ENCODE data around the gene VCL.

VCL gene

GRCh38 chr10:74117738-74118137, 119.8 kb downstream of the VCL start:
- FAIRE-seq (no peak), DNase-seq (ENCODE audit: insufficient read length, low spot score) (no peak)
- no peak for TF ChIP-seq CTCF (IDR thresholded peaks at IDR 0.05; ENCODE audit: insufficient read depth, missing control alignments)

- TF ChIP-seq CTCF (IDR thresholded peaks at IDR 0.05; ENCODE audit: insufficient read depth, missing control alignments): no peak
- DNase-seq (ENCODE audit: insufficient read length, low spot score) (no peak), FAIRE-seq (no peak)
Measured at GRCh38 chr10:74118804-74119203, 120.9 kb downstream of the VCL start.

- TF ChIP-seq CTCF (IDR thresholded peaks at IDR 0.05; ENCODE audit: insufficient read depth, missing control alignments): no peak
- DNase-seq (ENCODE audit: insufficient read length, low spot score) (no peak), FAIRE-seq (no peak)
Measured at GRCh38 chr10:74120911-74121310, 123.0 kb downstream of the VCL start.

- FAIRE-seq: peak; percentile 53
- TF ChIP-seq CTCF (IDR thresholded peaks at IDR 0.05; ENCODE audit: insufficient read depth, missing control alignments): no peak
- no peak for DNase-seq (ENCODE audit: insufficient read length, low spot score)
Measured at GRCh38 chr10:74121368-74121767, 123.5 kb downstream of the VCL start.

GRCh38 chr10:74122060-74122459, 124.1 kb downstream of the VCL start:
- no peak for DNase-seq (ENCODE audit: insufficient read length, low spot score)
- no peak for TF ChIP-seq CTCF (IDR thresholded peaks at IDR 0.05; ENCODE audit: insufficient read depth, missing control alignments)
- no peak for FAIRE-seq

GRCh38 chr10:74123081-74123480, 125.2 kb downstream of the VCL start:
- DNase-seq (ENCODE audit: insufficient read length, low spot score) (no peak), FAIRE-seq (no peak)
- TF ChIP-seq CTCF (IDR thresholded peaks at IDR 0.05; ENCODE audit: insufficient read depth, missing control alignments): no peak

GRCh38 chr10:74133923-74134820, 136.3 kb downstream of the VCL start:
- TF ChIP-seq CTCF (IDR thresholded peaks at IDR 0.05; ENCODE audit: insufficient read depth, missing control alignments): no peak
- FAIRE-seq (no peak), DNase-seq (ENCODE audit: insufficient read length, low spot score) (no peak)

Data from D721Med (cell line).